ENCODE data around the gene PRAC2. TPM values are rescaled to one million over a fixed set of nuclear protein-coding genes. Genes with fewer than 3 reads are reported as not detected.
"Not testable (repeated sequence)": the region's sequence is repeated elsewhere in the genome, so short reads cannot be mapped to it uniquely, and the experiment has no call there.

The PRAC2 gene
- total and polyA plus RNA-seq, 11 donors, result not detected

DNA sequence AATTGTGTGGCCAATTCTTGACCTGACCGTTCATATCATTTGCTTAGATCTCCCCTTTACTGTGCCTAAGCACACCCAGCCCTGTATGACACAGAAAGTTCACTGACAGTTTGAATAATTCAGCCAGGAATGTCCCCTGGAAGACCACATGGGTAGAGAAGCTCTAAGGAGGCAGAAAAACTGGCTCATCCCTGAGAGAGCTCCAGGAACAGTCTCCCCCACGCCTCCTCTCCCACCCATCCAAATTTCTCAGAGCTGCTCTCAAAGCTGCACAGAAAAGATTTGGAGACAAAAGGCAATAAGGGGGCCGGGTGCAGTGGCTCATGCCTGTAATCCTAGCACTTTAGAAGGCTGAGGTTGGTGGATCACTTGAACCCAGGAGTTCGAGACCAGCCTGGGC is 11.9 kb upstream of the PRAC2 start:
- 67 to 69% (median 67%) methylated on average over 4 of the region's 4 CpGs for WGBS, 4 donors
- Histone ChIP-seq H3K9me3 (no peaks in the 10 kb centered on the region), H3K4me1 (no peaks in the 10 kb centered on the region), H3K27ac (no peak overlapping the region), H3K36me3 (no peaks in the 10 kb centered on the region), H3K27me3 (peaks cover 29 to 100% (median 71%) of the 10 kb centered on the region in 9 donors), H3K4me3 (no peak overlapping the region)
- intact Hi-C loops (cut with DNase I), result no loop called here
- ATAC-seq (no peak), DNase-seq (no peak)
- TF ChIP-seq, protein P1, sequence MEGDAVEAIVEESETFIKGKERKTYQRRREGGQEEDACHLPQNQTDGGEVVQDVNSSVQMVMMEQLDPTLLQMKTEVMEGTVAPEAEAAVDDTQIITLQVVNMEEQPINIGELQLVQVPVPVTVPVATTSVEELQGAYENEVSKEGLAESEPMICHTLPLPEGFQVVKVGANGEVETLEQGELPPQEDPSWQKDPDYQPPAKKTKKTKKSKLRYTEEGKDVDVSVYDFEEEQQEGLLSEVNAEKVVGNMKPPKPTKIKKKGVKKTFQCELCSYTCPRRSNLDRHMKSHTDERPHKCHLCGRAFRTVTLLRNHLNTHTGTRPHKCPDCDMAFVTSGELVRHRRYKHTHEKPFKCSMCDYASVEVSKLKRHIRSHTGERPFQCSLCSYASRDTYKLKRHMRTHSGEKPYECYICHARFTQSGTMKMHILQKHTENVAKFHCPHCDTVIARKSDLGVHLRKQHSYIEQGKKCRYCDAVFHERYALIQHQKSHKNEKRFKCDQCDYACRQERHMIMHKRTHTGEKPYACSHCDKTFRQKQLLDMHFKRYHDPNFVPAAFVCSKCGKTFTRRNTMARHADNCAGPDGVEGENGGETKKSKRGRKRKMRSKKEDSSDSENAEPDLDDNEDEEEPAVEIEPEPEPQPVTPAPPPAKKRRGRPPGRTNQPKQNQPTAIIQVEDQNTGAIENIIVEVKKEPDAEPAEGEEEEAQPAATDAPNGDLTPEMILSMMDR (IDR thresholded peaks at IDR 0.05), result no peak
- no peak for TF ChIP-seq POLR2A (IDR thresholded peaks at IDR 0.05)

DNA sequence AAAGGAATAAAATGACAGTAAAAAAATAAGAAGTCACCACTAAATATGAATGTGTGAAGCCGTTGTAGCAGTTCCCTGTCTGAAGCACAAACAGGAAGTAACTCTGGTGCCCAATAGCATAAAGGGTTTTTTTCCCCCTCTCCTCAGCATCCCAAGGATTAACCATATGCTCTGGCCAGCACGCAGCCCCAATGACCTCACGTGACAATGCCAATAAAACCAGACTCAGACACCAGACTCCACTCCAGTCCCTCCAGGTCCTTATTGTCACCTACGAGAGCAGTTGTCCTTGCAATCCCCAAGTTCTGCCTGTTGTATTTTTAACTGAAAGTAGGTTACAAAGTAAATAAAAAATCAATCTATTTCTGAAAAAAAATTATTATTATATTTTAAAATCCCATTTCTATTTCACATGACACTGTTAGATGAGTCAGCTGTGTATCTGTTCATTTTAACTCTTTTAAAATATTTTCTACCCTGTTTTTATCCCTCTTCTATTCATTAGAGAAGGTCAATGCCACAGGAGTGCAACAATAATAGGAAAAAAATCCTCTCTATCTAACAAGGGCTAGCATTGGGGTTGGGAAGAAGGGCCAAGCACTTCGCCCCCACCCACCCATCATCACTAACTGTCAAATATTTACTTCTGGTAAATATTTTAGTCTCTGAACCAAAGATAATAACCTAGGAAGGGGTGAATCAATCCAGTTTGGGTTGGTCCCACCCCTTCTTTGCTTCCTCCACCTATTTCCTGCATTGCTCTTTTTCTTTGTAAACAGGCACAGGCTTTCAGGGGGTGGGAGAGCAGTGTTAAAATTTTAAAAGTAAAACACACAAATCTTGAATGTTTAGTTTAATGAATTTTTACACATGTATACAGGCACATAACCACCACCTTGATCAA is 7.2 kb upstream of the PRAC2 start:
- 37 to 44% (median 40%) methylated on average over 5 of the region's 5 CpGs for WGBS, 4 donors
- Histone ChIP-seq H3K9me3 (no peaks in the 10 kb centered on the region), H3K27me3 (peaks cover 67 to 100% (median 92%) of the 10 kb centered on the region in 9 donors), H3K4me1 (peaks cover 0 to 16% (median 2%) of the 10 kb centered on the region in 12 donors), H3K36me3 (no peaks in the 10 kb centered on the region), H3K27ac (no peak overlapping the region), H3K4me3 (no peak overlapping the region)
- TF ChIP-seq, protein P1 (IDR thresholded peaks at IDR 0.05), result no peak
- no peak for TF ChIP-seq POLR2A (IDR thresholded peaks at IDR 0.05)
- intact Hi-C loops (cut with DNase I), result no loop called here
- ATAC-seq (no peak), DNase-seq (no peak)

DNA sequence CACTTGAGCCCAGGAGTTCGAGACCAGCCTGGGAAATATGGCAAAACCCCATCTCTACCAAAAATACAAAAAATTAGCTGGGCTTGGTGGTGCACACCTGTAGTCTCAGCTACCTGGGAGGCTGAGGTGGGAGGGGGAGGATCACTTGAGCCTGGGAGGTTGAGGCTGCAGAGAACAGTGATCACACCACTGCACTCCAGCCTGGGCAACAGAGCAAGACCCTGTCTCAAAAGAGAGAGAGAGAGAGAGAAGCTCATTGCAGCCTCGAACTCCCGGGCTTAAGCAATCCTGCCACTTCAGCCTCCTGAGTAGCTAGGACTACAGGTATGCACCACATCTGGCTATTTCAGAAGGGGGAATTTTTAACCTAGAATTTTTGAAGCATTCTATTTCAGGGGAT is 6.4 kb upstream of the PRAC2 start:
- ATAC-seq; H3K36me3 ChIP-seq; H3K9me3 ChIP-seq; H3K4me3 ChIP-seq; intact Hi-C loops (cut with DNase I); DNase-seq; H3K27ac ChIP-seq: not testable (repeated sequence)
- WGBS, 4 donors, result 71 to 79% (median 74%) methylated on average over 3 of the region's 3 CpGs
- Histone ChIP-seq H3K4me1 (peaks cover 0 to 16% (median 2%) of the 10 kb centered on the region in 12 donors), H3K27me3 (peaks cover 66 to 100% (median 95%) of the 10 kb centered on the region in 9 donors)

DNA sequence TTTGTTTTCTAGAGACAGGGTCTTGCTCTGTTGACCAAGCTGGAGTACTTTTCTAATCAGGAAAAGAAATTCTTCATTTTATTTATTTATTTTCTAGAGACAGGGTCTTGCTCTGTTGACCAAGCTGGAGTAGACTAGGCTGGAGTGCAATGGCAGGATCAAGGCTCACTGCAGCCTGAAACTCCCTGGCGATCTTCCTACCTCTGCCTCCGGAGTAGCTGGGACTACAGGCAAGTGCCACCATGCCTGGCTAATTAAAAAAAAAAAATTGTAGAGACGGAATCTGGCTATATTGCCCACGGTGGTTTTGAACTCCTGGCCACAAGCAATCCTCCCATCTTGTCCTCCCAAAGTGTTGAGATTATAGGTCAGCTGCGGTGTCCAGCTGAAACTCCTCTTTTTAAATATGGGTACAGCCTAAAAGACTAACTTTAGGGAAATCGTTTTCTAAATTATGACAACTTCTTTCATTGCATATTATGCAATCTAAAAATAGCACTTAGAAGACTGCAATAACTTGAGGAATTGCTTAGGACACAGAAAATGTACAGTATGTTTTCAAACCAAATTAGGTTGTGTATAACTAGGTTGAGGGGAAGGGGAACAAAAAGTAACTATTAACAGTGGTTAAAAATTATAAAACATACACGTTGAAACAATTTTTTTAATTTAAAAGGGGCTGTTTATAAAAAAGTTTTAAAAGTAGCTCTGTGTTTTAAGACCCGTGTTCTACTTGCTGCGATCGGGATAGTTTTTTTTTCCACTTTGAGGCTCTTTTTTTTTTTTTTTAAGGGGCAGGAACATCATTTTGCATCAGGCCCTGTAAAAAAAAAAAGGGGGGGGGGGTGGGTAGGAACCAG is 5.4 kb upstream of the PRAC2 start:
- no peak overlapping the region for H3K27ac ChIP-seq
- no peak for DNase-seq
- ATAC-seq, result no peak
- TF ChIP-seq POLR2A (IDR thresholded peaks at IDR 0.05), result no peak
- TF ChIP-seq, protein P1 (IDR thresholded peaks at IDR 0.05), result no peak
- peaks cover 69 to 100% (median 95%) of the 10 kb centered on the region in 9 donors for H3K27me3 ChIP-seq
- peaks cover 0 to 16% (median 2%) of the 10 kb centered on the region in 12 donors for H3K4me1 ChIP-seq
- no peak overlapping the region for H3K4me3 ChIP-seq
- H3K9me3 ChIP-seq, result no peaks in the 10 kb centered on the region
- H3K36me3 ChIP-seq, result no peaks in the 10 kb centered on the region
- 9 to 17% (median 13%) methylated on average over 10 of the region's 10 CpGs for WGBS, 4 donors
- intact Hi-C loops (cut with DNase I), result no loop called here
